Effector CD4-positive, alpha-beta T cell (primary cell): ENCODE results near the gene CLEC2L. TPM values are rescaled to one million over a fixed set of nuclear protein-coding genes. Genes with fewer than 3 reads are reported as not detected.

ENCODE experiments used
- DNase-seq: peaks from one replicate; pipeline ENCODE4 v3.0.0-alpha.2; 2020
- total RNA-seq: gene quantifications from one replicate; lab custom pipeline; 2026; lab: John Stamatoyannopoulos, UW

CLEC2L gene
- not detected for total RNA-seq

- DNase-seq = no peak
Observed at GRCh38 chr7:139523199-139523941, at the start of gene CLEC2L. Gene CLEC2L, plus strand, starts transcription at chr7:139523685. Its CDS starts 243 bp downstream, at chr7:139523928.

DNA sequence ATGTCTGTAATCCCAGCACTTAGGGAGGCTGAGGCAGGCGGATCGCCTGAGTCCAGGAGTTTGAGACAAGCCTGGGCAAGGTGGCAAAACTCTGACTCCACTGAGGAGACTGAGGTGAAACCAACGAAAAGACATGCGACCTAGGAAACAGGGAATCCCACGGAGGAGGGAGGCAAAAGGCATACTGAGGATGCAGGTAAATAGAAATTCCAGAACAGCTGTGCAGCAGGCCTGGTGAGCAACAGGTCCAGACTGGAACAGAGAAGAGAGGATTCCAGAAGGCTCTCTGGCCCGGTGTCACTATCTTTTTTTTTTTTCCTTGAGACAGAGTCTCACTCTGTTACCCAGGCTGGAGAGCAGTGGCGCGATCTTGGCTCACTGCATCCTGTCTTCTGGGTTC, 47.3 kb upstream of the CLEC2L start:
- DNase-seq = no peak

GRCh38 chr7:139476891-139477290, 46.6 kb upstream of the CLEC2L start:
- DNase-seq = no peak

DNA sequence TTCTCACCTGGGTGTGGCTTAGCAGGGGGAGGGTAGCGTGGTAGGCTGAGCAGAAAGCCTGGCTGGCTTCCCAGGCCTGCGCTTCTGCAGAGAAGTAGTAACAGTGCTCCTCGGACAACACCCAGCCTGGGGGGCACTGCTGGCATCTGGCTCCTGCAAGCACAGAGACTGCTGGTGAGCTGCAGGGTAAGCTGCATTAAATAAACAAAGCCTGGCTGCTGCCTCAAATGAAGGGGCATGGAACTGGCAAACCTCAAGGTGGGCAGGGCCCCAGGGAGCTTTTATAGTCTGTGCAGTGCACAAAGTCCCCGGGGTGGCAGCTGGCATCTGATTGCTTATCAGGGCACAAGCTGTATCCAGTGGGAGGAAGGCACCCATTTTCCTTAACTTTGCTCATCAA, 43.9 kb upstream of the CLEC2L start:
- DNase-seq = no peak

DNA sequence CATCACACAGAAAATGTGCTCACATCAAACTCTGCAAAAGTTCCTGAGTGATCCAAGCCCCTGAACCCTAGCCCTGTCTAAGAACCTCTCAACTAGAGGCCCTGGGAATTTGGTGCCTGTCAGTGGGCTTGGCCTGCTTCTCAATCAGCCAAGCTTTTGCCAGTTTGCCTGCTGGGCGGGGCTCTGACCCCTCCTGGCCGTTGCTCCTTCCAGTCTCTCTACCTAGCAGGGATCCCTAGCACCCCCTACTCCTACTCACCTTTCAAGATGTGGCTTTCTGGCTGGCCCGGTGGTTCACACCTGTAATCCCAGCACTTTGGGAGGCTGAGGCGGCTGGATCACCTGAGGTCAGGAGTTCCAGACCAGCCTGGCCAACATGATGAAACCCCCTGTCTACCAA, 42.1 kb upstream of the CLEC2L start:
- DNase-seq = no peak

GRCh38 chr7:139482122-139482521, 41.4 kb upstream of the CLEC2L start:
- no peak for DNase-seq

DNA sequence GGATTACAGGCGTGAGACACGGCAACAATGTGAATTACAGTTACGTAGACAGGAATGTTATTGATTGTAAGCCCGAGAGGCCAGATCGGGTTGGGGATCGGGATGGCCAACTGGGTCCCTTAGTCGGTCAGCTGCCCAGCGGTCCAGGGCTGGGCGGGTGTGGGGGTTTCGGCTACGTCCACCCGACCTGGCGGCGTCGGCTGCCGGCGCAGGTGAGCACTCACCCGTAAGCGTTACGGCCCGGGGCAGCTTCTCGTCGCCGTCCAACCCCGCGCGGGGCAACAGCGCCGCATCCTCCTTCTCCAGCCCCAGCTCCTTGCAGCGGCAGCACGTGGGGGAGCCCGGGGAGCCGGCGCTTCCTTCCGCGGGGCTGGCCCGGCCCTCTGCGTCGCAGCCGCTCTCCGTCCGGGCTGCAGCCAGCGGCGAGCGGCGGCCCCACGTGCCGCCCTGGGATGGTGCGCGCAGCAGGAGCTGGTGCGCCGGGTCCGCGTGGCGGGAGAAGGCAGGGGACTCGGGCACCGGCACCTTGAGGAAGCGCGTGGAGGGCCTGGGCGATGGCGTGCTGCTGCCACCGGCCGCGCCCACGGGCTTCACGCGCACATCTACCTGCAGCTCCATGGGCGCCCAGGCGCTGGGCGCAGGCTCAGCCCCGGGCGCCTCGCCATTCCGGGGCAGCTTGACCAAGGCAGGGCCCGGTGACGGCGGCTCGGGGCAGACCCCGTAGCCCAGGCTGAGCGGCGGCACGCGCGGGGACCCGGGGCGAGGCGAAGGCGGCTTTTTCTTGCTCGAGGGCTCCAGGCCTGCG, 40.6 kb upstream of the CLEC2L start:
- DNase-seq = no peak

DNA sequence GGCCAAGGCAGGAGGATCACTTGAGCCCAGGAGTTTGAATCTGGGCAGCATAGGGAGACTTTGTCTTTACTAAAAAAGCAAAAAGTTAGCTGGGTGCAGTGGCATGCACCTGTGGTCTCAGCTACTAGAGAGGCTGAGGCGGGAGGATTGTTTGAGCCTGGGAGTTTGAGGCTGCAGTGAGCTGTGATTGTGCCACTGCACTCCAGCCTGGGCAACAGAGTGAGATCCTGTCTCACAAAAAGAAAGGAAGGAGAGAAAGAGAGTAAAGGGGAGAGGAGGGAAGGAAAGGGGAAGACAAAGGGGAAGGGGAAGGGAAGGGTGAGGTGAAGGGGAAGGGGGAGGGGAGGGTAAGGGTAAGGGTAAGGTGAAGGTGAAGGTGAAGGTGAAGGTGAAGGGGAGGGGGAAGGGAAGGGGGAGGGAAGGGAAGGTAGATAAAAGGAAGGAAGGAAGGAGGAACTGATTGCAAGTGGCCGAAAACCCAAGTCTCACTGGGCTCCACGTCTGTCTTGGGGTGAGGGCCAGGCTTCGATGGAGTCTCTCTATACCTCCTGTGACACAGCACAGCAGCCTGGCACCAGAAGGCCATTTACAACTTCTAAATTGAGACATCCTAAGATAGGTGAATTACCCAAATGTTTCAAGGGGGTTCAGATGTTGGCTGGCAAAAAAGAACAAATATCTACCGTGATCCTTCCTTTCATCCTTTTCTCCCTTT, 36.0 kb upstream of the CLEC2L start:
- DNase-seq = no peak

GRCh38 chr7:139488810-139489209, 34.7 kb upstream of the CLEC2L start:
- DNase-seq = no peak

GRCh38 chr7:139490130-139490529, 33.4 kb upstream of the CLEC2L start:
- no peak for DNase-seq

GRCh38 chr7:139492293-139492692, 31.2 kb upstream of the CLEC2L start:
- no peak for DNase-seq

- DNase-seq = no peak
Observed at GRCh38 chr7:139494835-139495579, 28.5 kb upstream of the CLEC2L start.

GRCh38 chr7:139495580-139496125, 27.8 kb upstream of the CLEC2L start:
- no peak for DNase-seq

GRCh38 chr7:139496528-139496927, 27.0 kb upstream of the CLEC2L start:
- no peak for DNase-seq

DNA sequence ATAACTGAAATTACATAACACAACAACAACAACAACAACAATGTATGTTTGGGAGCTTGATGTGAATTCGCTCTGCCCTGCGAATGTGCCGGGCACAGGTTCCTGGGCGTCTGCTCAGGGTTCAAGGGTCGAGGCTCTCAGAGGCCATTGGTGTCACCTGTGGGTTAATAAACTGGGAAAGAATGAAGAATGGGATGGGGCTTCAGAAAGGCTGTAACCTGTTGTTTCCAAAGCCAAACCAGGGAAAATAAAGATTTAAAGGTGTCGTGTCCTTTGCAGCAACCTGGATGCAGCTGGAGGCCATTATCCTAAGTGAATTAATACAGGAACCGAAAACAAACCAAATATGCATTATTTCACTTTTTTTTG, 22.7 kb upstream of the CLEC2L start:
- DNase-seq = no peak

GRCh38 chr7:139502226-139502625, 21.3 kb upstream of the CLEC2L start:
- no peak for DNase-seq

GRCh38 chr7:139505563-139505962, 17.9 kb upstream of the CLEC2L start:
- DNase-seq = no peak

DNA sequence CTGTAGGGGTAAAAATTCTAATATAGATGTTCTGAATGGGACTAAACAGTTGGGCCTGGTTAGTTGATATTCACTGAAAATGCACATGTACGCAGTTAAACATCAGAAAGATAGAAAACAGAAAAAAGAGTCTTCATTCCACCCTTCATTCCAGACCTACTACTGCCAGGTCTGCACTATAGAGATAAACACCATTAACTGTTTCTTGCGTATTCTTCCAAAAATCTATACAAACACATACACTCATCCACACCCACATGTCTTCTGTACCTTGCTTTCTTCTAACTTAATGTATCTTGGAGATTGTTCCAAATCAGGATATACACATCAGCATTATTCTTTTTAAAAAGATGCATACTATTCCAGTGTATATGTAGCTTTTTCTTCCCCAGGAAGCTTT, 13.9 kb upstream of the CLEC2L start:
- DNase-seq = no peak

- no peak for DNase-seq
Observed at GRCh38 chr7:139511315-139511714, 12.2 kb upstream of the CLEC2L start.

- DNase-seq = no peak
Observed at GRCh38 chr7:139515266-139515665, 8.2 kb upstream of the CLEC2L start.

- DNase-seq = no peak
Observed at GRCh38 chr7:139521439-139521838, 2.0 kb upstream of the CLEC2L start.

GRCh38 chr7:139522830-139523198, 671 bp upstream of the CLEC2L start:
- no peak for DNase-seq
